ENCODE measurements around the gene CLPTM1L.
"Not testable (repeated sequence)": the region's sequence is repeated elsewhere in the genome, so short reads cannot be mapped to it uniquely, and the experiment has no call there.

The CLPTM1L gene

DNA sequence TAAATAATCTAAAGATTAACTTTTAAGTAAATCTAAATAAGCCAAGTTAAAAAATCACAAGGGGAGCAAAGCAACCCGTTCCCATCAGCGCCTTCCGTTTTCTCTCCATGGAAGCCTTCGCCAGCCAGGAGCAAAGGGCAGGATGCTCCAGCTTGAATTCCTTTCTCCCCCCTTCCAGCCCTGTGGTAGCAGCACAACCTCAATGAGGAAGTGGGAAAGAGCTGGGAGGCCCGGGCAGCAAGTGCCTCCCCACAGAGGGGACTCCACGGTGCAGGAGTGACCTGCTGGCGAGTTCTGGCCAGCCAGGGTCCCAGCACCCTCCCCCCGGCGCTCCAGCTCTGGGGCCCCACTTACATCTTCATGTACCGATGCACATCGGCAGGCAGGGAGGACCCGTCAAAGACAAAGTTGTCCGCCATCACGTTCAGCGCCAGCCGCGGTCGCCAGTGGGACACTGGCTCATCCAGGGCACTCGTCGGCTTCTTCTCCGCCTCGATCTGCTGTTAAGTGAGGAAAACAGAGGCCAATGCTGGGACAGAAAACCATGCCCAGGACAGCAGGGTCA, 6.3 kb downstream of the CLPTM1L start:
- DNase-seq = no peak

DNA sequence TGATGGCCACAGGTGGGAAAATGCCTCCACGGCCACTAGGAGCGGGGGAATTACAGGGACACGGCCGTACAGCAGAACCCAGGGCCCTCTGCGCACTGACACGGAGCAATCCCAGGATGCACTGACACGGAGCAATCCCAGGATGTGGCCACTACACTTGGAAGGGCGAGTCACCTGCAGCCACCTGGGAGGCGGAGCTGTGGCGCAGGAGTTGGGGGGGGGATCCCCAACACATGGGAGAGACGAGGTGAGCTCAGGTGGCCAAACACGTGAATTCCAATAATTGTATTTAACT, 6.8 kb downstream of the CLPTM1L start:
- no peak for DNase-seq

- DNase-seq = no peak
Observed at GRCh38 chr5:1337489-1338195, 7.3 kb downstream of the CLPTM1L start.

- no peak for DNase-seq
Observed at GRCh38 chr5:1336749-1337488, 8.0 kb downstream of the CLPTM1L start.

DNA sequence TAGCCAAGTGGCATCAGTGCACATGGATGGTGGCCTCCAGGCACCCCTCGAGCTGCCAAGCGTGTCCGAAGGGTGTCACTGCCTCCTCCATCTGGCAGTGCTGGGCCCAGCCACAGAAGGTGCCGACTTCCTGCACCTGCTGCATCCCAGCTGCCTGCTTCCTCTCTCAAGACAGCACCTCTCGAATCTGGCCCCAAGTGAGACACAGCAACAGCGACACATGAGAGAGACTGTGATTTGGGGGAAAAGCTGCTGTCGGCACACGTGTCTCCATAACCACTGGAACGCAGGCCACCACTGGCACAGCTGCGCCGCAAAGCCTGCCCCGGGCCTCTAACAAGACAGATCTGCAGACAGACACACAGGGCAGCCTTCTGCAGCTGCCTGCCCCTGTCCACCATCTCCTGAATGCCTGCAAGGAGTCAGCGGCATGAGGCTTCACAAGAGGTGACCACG, 8.8 kb downstream of the CLPTM1L start:
- DNase-seq = no peak

DNA sequence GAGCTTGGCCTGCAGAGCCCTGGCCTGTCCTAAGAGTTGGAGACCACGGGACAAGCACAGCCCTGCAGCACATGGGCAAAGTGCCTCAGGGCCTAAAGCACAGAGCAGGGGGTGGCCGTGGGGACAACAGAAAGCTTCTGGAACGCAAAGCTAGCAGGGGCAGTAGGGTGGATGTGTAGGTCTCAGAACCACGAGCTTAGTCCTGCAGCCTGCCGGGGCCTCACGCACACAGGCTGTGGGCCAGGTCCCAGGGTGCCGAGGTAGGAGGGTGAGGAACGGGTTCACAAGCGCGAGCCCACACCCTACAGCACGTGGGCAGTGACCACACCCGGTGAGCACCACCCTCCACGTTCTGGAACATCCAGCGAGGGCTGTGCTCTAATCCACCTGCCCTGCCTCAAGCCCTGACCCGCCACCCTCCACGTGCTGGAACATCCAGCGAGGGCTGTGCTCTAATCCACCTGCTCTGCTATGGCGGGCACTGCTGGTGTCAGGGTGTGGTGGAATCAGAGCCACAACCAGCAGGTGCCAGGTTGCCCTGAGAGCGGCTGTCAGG, 9.3 kb downstream of the CLPTM1L start:
- DNase-seq = no peak

DNA sequence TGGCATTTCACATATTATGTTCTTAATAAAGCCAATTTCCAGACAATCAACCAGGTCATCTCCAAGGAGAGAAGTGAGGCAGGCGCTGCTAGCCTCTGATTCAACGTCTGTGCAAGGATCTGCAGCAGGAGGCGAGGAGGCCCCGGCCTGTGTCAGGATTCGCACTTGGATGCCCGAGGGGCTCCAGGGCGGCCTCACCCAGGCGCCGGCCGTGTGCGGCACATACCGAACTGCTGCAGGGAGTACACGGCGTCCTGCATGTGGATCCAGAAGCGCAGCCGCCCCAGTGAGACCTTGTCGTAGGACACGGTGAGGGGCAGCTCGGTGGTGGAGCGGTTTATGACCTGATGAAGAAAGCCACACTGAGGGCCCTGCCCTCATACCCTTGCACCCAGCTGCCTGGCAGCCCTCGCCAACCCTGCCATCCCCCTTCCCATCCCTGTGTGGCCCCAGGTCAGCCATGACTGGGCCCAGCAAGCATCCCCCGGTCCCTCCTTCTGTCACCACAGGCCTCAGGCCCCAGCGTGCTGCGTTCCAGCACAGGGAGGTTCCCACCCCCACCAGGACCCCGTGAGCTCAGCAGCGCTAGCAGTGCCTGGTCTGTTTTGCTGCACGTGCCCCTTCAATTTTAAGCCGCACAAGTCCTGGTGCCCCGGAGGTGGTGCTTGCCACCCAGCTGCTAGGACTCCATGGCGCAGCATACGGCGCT, 9.9 kb downstream of the CLPTM1L start:
- no peak for DNase-seq

- DNase-seq = no peak
Observed at GRCh38 chr5:1333986-1334385, 10.9 kb downstream of the CLPTM1L start.

DNA sequence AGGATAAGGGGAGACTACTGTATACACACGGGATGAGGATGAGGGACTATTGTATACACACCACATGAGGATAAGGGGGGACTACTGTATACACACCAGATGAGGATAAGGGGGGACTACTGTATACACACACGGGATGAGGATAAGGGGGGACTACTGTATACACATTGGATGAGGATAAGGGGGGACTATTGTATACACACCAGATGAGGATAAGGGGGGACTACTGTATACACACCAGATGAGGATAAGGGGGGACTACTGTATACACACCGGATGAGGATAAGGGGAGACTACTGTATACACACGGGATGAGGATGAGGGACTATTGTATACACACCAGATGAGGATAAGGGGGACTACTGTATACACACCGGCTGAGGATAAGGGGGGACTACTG, 11.6 kb downstream of the CLPTM1L start:
- DNase-seq = not testable (repeated sequence)

DNA sequence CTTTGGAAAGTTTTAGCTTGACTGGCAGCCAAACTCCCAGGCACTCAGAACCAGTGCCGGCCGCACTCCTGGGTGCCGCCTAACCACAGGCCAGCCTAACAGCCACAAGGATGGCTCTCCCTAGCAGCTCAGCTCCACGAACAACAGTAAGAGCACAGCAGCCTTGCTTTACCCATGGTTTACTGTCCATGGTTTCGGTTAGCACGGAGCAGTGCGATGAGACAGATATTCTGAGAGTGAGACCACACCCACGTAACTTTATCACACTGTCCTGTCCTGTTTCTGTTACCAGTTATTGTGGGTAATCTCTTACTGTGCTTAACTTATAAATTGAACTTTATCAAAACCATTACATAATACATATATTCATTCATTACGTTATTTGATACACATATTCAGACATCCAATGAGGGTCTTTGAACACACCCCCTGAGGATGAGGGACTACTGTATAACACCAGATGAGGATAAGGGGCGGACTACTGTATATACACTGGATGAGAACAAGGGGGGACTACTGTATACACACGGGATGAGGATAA, 12.4 kb downstream of the CLPTM1L start:
- DNase-seq = no peak

DNA sequence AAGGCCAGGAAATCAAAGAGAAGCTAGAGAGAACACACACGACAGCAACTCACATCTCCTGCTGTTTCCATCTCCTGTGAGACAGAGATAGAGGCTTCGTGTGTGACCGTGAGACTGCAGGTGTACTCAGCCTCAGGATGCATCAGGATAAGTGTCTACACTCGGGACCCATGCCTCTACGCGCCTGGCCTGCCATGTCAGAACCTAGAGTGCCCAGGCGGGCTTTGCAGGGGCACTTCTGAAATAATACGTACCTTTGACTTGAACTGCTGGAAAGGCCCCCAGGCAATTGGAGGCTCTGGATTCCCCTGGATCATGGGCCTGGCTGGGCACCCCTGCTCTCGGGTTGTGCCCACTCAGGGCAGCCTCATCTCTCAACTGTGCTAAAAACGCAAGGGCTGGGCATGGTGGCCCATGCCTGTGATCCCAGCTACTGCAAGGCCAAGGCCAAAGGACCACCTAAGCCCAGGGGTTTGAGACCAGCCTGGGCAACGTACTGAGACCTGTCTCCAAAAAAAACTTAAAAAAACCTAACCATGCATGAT, 13.0 kb downstream of the CLPTM1L start:
- DNase-seq = no peak

DNA sequence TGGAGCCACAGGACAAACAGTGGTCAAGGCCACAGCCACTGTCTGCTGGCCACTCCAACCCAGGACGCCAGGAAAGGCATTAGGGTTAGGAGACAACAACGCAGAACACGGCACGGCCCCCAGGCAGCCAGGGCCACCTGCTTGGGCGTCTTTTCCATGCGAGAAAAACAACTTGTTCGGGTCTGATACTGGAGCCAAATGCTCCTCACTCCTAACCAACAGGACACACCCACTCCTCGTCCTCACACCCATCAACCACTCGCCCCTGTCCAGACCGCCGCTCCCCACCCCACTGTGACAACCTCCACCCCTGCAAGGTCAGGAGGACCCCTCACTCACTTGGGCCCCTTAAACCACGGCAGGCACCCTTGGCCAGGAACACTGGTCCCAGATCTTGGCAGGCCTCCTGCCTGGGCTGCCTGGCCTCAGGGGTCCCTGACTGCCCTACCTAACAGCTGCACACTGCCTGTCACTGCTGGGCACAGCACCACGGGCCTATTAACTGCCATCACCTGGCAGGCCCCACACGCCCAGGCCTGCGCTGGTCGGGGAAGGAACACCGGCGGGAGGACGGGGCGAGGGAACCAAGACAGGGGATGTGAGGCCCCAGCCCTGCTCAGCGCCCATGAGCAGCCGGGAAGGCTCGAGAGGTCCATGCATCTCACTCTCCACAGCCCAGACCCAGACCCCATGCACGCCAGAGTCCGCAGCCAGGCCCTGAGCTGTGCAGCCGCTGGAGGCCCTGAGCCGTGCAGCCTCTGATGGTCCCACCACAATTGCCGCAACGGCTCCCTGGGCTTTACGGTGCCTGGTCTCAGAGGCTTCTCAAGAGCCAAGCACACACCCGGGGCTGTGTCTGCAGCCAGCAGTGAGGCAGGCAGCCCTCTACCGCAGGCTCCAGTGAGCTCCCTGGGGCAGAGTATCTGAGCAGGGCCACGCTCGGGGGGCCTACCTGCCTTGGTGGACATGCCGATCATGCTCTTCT, 13.8 kb downstream of the CLPTM1L start:
- no peak for DNase-seq

DNA sequence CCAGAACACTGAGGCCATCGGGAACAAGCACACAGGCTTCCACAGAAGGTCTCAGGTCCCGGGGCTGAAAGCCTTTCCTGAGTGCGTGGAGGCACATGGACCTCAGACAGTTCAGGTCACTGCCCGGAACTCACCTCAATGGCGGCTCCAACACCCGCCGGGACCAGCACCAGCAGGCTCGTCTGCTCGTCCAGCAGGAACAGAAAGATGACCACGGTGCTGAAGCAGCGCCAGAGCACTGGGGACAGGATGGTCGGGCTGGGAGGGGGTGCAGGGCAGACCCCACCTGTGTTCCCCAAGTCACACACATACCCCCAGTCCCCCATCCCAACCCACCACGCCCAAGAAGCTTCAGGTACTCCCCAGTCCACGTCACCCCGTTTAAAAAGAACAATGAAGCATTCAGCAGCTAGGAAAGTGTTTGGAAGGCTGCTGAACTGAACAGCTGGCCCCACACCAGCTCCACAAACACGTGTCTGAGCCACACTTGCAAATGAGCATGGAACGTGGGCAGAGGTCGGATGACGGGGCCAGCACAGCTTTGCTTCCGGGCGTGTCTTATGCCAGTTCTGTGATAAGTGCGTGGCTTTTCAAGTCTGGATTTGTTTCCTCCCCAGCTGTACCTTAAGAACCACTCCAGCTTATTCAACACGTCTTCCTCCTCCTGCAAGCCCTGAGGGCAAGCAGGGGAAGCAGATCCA, 14.6 kb downstream of the CLPTM1L start:
- no peak for DNase-seq

GRCh38 chr5:1329111-1329579, 15.8 kb downstream of the CLPTM1L start:
- no peak for DNase-seq

DNA sequence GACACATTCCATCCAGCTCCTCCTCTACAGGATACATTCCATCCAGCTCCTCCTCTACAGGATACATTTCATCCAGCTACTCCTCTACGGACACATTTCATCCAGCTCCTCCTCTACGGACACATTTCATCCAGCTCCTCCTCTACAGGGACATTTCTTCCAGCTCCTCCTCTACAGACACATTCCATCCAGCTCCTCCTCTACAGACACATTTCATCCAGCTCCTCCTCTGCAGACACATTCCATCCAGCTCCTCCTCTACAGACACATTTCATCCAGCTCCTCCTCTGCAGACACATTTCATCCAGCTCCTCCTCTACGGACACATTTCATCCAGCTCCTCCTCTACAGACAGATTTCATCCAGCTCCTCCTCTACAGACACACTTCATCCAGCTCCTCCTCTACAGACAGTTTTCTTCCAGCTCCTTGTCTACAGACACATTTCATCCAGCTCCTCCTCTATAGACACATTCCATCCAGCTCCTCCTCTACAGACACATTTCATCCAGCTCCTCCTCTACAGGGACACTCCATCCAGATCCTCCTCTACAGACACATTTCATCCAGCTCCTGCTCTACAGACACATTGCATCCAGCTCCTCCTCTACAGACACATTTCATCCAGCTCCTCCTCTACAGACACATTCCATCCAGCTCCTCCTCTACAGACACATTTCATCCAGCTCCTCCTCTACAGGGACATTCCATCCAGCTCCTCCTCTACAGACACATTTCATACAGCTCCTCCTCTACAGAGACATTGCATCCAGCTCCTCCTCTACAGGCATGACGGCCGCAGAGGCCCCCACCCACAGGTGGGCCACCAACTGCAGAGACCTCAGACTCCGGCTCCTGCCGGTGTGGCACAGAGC, 16.4 kb downstream of the CLPTM1L start:
- DNase-seq = not testable (repeated sequence)

- not testable (repeated sequence) for DNase-seq
Observed at GRCh38 chr5:1326901-1327756, 17.8 kb downstream of the CLPTM1L start.

- not testable (repeated sequence) for DNase-seq
Observed at GRCh38 chr5:1326532-1326875, 18.4 kb downstream of the CLPTM1L start.

DNA sequence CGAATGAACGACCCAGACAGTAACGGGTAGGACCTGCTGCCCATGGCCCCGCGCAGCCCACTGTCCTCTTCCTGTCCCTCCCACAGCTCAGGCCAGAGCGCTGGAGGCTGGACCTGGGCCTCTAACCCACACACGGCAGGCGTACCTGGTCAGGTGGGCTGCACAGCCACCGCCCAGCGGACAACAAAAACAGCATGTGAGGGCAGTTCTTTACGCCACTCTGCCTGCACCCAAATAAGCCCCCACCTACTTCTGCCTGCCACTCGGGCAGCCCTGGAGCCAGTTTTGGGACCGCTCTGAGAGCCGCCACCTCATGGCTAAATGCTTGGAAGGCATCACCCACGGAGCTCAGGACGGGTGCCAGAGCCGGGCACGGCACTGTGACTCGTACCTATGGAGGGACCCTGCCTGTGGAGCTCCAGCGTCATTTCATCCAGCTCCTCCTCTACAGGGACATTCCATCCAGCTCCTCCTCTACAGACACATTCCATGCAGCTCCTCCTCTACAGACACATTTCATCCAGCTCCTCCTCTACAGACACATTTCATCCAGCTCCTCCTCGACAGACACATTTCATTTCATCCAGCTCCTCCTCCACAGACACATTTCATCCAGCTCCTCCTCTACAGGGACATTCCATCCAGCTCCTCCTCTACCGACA, 18.9 kb downstream of the CLPTM1L start:
- DNase-seq = no peak
